HG03135 (cell line): ENCODE results near the gene SHOX.

Experiments
- ATAC-seq: cut with Tn5 transposase; IDR thresholded peaks from one replicate; pipeline ENCODE4 v1.9.1; 2021; ENCODE audit warnings: mild to moderate bottlenecking, moderate library complexity; ENCODE audit not compliant: unreplicated experiment

The SHOX gene

DNA sequence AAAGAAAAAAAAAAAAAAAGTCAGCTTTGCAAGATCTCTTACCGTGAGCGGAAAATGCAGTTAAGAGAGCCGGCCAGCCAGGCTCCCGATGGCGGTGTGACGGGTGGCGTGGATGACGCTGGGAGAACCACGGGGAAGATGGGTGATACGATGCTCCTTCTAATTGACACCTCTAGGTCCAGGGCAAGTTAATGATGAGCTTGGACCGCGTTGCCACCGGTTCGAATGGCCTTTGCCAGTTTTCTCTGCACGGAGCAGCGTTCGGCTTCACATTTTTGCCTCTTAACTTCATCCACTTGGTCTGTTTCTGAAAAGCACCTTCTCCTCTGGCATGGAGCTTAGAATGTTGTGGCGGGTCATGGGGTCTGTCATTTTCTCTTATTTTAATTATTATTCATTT lies 33.2 kb downstream of the SHOX start:
- no peak for ATAC-seq

DNA sequence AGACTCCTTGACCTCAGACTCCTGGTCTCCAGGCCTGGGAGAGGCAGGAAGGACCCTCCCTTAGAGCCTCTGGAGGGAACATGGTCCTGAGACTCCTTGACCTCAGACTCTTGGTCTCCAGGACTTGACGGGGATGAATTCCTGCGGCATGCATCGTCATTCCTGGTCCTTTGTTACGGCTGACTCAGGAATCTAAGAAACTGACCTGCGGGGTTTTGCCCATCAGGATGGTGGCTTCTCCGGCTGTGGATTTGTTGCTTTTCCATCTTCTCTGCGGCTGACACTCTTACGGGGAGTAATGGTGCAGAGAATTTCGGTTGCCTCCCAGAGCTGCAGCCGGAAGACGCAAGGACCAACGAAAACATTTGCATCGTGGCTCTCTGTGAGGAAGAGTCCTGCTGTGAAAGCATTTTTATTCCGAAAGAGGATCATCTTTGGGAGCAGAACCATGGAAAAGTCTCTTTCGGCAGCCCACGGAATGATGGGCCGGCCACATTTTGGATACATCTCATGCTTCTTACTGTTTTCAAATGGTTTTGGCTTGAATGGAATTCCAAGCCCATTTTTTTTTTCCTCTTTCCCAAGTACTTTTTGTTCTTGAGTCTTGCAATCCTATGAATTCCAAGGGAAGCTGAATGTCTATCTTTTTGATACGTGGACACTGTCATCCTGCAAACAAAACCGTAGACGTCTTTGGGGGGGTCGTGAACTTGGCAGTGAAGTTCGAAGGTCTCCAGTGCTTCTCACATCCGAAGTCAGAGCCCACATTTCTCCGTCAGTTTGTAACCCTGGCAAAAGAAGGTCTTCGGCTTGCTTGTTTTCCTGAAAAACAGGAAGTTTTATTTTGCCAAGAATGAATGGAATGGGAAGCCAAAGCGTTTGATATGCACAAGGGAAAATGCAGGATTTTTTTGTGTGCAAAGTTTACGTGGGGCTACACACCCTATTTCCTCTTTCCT lies 36.5 kb downstream of the SHOX start:
- no peak for ATAC-seq

DNA sequence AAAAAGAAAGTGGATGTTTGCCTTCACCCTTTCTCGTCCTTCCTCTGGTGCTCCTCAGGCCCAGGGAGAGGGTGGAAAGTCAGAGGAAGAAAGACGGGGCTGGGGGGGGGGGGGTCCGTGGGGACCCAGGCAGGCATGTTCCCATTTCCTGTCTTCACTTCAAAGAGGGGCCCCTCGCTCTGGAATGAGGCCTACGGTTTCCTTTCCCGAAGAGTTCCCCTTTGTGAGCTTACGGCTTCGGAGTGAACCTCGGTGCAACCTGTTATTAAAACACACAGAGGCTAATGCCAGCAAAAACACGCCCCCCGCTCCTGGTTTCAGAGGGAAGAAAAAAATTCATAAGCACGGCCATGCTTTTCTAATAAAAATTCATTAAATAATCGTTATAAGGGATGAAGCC lies 40.1 kb downstream of the SHOX start:
- ATAC-seq = no peak

DNA sequence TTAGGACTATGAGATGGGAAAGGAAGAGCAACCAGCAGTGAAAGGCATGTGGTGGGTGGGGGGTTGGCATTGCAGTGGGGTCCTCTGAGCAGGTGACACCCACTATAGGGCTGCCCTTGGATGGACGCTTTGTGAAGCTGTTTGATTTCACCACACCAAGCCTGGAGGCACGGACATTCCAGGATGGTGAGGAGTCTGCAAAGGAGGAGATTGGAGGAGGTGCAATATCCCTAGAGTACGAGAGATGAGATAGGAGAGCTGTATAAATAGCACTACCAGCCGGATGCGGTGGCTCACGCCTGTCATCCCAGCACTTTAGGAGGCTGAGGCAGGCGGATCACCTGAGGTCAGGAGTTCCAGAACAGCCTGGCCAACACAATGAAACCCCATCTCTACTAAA lies 42.3 kb downstream of the SHOX start:
- ATAC-seq = no peak

DNA sequence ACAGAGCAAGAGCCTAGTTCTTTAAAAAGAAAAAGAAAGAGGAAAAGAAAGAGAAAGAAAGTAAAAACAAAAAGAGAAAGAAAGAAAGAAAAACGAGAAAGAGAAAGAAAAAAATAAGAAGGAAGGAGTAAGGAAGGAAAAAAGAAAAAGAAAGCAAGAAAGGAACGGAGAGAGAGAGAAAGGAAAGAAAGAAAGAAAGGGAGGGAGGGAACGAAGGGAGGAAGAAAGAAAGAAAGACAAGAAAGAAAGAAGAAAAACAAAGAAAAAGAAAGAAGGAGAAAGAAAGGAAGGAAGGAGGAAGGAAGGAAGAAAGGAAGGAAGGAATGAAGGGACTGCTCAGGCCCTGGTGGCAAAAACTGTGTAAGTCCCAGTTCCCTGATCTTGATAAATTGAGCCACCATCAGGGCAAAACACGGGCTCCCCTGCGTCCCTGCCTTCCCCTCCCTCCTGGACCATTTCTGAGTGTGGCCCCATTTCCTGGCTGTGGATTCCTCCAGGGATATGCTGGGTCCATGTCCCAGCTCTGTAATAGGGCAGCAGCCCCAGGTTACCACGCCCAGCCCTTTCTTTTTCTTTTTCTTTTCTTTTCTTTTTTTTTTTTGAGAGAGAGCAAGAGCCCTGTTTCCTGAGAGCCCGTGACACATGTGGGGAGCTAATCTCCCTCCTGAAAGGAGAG lies 44.8 kb downstream of the SHOX start:
- no peak for ATAC-seq

DNA sequence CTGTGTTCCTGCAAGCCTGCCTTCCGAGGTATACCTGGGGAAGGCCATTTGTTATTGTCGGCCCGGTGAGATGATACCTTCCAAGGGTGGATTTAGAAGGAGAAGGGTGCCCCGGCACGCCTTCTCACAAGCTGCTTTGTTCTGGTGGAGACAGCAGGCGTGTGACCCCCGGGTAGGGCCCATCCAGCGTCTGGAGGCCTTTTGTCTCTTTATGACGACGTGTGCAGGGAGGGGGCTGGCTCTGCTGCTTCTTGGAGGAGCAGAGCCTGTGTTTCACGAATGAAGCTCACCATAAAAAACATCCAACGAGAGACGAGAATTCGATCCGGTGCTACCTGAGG lies 45.3 kb downstream of the SHOX start:
- ATAC-seq = no peak

DNA sequence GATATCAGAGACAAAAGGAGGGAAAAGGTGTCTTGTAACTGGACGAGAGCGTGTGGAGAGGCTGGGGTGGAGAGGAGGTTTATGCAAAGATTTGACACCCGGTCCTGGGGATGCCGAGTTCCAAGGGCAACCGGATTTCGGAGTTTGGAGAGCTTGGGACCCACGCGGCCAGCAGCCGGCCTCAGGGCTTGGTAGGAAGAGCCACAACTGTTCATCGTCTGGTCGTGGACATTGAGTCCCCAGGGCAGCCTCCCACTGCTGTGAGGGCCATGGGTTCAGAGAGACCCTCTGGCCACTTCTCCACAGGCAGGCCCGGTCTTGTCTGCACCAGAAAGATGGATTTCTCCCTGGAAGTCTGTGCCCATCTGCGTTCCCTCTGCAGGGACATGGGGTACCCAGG lies 46.8 kb downstream of the SHOX start:
- no peak for ATAC-seq

DNA sequence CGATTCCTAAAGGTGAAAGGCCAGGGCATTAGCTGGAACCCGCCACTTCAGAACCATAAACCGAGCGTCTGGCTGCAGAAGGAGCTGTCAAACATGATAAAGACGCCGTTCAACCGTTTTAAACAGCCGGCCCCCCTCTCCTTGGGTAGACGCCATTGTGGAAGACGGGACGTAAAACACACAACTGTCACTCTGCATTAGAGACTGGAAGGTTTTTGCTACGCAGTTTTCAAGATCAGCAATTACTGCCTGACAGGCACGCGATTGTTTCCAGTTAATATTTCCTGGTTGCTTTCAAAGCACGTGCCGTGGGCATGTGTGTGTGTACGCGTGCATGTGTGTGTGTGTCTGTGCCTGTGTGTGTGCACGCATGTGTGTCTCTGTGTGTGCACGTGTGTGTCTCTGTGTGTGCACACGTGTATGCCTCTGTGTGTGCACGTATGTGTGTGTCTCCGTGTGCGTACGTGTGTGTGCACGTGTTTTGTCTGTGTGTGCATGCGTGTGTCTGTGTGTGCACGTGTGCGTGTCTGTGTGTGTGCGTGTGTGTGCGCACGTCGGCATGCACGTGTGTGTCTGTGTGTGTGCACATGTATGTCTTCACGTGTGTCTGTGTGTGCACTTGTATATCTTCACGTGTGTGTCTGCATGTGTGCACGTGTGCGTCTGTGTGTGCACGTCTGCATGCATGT lies 48.8 kb downstream of the SHOX start:
- no peak for ATAC-seq

DNA sequence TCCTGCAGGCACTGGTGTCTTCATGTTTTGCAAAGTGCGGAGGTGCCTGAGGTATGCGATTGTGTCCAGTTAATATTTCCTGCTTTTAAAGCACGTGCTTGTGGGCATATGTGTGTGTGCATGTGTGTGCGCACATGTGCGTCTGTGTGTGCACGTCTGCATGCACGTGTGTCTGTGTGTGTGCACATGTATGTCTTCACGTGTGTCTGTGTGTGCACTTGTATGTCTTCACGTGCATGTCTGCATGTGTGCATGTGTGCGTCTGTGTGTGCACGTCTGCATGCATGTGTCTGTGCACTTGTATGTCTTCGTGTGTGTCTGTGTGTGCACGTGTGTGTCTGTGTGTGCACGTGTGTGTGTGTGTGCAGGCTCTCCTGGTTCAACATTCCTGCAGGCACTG lies 49.5 kb downstream of the SHOX start:
- ATAC-seq = no peak

DNA sequence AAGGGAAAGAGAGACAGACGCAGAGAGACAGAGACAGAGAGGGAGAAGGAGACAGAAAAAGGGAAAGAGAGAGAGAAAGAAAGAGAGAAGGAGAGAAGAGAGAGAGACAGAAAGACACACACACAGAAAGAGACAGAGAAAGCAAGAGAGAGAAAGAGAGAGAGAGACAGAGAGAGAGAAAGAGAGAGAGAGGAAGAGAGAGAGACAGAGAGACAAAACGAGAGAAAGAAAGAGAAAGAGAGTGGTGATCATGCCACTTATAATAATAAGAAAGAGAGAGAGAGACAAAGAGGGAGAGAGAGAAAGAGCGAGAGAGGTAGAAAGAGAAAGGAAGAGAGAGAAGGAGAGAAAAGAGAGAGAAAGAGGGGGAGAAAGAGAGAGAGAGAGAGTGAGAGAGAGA lies 51.4 kb downstream of the SHOX start:
- ATAC-seq = no peak

DNA sequence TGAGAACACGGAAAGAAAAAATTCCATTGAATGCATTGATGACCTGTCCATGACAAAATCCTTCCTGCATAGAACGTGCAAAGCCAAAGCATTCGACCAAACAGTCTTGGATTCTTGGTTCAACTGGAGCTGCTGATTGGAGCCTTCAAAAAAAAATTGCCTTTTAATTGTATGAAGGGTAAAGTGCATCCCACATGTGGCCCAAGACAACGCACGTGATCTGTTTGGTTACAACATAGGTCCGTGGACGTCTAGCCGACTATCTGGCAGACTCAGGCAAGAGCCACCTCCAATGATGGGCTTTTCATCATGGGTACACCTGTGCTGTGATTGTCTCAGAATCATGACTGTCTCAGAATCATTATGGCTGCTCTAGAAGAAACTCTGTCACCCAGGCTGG lies 52.3 kb downstream of the SHOX start:
- no peak for ATAC-seq

DNA sequence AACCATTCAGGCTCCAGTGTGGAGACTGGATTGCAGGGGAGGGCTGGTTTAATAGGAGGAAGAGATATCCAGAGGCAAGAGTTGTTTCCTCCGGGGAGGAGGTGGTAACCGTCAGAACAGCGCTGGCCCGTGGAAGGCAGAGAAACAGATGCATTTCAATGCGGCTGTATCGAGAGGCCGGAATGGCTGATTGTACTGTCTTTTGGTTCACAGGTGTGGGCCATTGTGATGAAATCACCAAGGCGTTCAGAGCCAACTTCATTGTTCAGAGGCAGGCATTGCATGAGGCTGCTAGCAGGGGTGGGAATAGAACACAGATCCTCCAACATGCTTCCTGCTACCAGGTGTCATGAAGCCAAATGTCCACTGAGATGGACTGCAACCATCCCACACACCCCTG lies 53.0 kb downstream of the SHOX start:
- ATAC-seq = no peak

DNA sequence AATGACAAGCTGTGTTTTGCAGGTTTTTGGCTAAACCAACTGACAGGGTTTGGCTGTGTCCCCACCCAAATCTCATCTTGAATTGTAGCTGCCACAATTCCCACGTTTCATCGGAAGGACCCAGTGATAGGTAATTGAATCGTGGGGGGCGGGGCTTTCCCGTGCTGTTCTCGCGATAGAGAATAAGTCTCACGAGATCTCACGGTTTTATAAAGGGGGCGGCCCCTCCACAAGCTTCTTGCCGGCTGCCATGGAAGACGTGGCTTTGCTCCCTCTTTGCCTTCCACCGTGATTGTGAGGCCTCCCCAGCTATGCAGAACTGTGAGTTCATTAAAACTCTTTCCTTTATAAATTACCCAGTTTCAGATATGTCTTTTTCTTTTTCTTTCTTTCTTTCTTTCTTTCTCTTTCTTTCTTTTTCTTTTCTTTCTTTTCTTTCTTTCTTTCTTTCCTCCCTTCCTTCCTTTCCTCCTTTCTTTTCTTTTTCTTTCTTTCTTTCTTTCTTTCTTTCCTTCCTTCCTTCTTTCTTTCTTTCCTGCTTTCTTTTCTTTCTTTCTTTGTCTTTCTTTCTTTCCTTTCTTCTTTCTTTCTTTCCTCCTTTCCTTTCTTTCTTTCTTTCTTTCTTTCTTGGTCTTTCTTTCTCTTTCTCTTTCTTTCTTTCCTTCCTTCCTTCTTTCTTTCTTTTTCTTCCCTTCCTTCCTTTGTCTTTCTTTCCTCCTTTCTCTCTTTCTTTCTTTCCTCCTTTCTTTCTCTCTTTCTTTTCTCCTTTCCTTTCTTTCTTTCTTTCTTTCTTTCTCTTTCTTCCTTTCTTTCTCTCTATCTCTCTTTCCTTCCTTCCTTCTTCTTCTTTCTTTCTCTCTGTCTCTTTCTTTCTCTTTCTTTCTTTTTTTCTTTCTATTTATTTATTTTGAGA lies 54.8 kb downstream of the SHOX start:
- no peak for ATAC-seq

DNA sequence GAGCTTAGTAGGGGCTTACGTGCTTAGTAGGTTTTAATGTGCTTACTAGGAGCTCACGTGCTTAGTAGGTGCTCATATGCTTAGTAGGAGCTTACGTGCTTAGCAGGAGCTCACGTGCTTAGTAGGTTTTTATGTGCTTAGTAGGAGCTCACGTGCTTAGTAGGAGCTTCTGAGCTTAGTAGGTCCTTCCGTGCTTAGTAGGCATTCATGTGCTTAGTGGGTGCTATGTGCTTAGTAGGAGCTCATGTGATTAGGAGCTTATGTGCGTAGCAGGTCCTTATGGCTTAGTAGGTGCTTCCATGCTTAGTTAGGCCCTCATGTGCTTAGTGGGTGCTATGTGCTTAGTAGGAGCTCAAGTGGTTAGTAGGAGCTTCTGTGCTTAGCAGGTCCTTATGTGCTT lies 59.4 kb downstream of the SHOX start:
- ATAC-seq = no peak

DNA sequence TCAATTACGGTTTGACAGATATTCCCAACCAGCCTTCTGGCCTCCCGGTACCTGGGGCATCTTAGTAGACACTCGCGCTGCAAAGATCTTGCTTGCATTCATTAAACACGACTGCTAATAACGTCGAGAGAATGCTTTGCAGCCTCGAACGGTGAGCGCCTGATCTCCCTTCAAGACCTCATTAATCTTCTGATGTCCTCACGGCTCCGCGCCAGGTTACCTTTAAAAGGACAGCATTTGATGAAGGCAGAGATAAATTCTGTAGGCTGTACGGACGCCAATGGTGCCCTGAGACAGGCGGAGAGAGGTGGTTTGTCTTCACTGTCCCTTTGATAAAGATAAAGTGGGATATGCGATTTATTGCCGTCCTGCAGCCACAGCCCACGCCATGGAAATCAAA lies 64.2 kb downstream of the SHOX start:
- no peak for ATAC-seq

DNA sequence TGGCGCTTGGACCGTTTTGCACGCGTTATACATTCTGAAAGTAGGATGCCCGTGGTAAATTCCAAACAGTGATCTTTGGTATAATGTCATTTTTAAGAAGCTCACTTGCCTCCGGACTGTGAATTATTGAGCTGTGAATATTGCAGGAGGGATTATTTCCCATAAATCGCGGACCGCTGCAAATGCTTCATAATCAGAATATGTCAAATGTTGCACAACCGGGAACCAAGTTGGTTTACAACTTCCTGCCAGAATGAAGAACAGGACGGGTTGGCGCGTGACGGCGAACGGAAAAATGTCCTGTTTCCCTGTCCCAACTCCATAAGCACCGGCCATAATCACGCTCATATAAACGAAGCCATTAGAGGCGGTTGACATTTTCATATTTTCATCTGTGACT lies 67.6 kb downstream of the SHOX start:
- ATAC-seq = no peak

DNA sequence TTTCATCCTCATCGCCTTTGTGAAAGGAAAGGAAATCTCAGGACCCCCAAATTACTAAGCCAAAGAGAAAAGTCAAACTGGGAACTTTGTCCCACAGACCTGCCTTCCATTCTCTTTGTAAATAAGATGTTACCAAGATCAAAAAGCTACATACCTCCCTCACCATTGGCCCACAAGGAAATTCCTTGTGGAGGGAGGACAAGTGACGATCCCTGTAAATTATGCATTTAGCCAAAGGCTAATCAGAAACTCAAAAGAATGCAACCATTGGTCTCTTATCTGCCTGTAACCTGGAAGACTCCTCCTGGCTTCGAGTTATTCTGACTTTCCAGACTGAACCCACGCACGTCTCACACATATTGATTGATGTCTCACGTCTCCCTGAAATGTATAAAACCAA lies 70.3 kb downstream of the SHOX start:
- ATAC-seq = no peak

DNA sequence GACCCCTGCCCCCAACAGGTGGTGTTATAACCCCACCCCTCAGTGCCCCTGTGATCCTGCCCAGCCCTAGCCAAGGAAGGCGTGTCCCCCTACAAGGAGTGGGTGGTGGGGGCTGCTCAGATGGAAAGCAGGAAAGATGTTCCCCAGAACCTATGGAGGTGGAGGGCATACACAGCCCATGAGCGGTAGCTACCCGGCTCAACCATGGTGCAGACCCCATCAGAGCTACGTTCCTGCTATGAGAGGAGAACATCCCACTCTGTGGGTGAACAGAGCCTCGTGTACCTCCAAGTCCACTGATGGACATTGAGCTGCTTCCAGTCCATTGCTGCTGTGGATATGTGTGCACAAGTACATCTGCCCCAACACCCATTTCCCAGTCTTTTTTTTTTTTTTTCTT lies 71.1 kb downstream of the SHOX start:
- ATAC-seq = no peak

DNA sequence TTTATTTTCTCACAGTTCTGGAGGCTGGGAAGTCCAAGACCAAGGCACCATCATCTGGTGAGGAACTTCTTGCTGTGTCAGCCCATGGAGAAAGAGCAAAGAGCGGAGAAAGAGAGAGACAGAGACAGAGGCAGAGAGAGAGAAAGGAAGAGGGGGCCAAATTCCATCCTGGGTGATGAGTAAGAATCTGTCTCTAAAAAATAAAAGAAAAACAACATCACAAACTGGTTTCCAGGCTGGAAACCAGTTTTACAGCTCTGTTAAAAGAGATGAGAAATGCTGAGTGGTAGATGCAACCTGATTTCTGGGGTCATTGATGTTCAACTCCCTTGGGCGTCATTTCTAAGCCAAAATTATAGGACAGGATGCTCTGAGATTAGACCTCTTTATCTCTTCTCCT lies 72.9 kb downstream of the SHOX start:
- ATAC-seq = no peak

DNA sequence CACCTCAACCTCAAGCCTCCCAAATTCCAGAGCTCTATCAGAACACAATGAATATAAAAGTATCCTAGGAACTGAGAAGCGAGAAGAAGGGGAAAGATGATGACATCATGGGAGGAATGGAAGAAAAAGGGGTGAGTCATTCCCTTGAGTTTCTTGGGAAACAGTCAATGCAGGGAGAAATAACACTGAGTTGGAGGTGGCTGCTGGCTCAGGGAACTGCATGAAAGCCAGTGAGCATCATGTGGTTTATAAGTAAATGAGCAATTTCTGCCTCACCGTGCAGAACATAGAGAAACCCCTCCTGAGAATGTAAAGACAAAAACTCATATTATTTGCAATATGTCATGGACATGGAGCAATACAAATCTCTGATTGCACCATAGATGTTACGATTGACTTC lies 73.3 kb downstream of the SHOX start:
- ATAC-seq = no peak
